ENCODE results near the gene PICALM.

GRCh38 chr11:86035920-86036319, 33.0 kb downstream of the PICALM start:
- TF ChIP-seq POLR2A (IDR thresholded peaks at IDR 0.05) (no peak), CTCF (IDR thresholded peaks at IDR 0.05) (no peak)

All from gastroesophageal sphincter (tissue), 3 donors.